Measurements from ENCODE around the gene HCST.

Gene HCST

DNA sequence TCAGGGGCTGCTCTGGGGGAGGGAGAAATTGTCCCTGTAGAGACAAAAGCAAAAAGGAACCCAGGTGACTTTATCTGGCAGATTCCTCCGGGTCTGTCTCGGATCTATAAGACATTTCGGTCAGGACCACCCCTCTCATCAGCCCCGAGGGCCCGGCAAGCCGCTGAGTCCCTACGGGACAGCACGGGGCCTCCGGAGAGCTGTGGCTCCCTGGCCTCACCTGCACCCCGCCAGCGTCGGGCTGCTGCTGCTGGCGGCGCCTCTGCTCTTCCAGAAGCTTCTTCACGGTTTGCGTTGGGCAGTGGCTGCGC, 3.9 kb upstream of the HCST start:
- TF ChIP-seq, protein P1, sequence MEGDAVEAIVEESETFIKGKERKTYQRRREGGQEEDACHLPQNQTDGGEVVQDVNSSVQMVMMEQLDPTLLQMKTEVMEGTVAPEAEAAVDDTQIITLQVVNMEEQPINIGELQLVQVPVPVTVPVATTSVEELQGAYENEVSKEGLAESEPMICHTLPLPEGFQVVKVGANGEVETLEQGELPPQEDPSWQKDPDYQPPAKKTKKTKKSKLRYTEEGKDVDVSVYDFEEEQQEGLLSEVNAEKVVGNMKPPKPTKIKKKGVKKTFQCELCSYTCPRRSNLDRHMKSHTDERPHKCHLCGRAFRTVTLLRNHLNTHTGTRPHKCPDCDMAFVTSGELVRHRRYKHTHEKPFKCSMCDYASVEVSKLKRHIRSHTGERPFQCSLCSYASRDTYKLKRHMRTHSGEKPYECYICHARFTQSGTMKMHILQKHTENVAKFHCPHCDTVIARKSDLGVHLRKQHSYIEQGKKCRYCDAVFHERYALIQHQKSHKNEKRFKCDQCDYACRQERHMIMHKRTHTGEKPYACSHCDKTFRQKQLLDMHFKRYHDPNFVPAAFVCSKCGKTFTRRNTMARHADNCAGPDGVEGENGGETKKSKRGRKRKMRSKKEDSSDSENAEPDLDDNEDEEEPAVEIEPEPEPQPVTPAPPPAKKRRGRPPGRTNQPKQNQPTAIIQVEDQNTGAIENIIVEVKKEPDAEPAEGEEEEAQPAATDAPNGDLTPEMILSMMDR (IDR thresholded peaks at IDR 0.05; ENCODE audit: extremely low read depth, missing control alignments), result no peak

DNA sequence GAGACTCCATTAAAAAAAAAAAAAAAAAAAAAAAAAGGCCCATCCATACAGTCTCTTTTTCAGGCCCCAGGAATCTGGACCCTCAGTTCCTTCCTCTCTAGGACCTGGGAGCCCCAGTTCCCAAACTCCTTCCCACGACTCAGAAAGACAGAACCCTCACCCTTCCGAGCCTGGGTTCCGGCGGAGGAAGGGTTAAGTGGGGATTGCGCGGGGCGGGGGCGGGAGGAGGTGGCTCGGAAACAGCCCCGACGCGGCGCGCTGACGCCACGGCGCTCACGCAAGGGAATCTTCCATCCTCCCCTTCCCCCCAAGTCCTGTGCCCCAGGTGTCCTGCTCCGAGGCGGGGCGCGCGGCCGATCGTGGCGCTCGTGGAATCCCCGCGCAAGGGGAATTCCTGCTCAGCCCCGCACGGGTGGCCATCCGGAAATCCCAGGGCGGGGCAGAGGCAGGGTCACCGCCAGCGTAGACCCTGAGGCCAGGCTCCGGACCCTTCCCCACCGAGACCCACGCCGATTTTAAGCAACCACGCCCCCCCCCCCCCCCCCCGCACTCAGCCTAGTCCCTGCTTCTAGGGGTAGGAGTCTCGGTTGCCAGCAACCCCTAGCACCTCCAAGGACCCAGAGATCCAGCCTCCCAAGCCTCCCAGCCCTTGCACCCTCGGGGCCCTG, 2.6 kb upstream of the HCST start:
- DNase-seq (ENCODE audit: low spot score), result peak; percentile 94
- TF ChIP-seq, protein P1 (IDR thresholded peaks at IDR 0.05; ENCODE audit: extremely low read depth, missing control alignments), result no peak

More for the DNA sequence above, 3.9 kb upstream of the HCST start:
- no peak for DNase-seq (ENCODE audit: low spot score)

DNA sequence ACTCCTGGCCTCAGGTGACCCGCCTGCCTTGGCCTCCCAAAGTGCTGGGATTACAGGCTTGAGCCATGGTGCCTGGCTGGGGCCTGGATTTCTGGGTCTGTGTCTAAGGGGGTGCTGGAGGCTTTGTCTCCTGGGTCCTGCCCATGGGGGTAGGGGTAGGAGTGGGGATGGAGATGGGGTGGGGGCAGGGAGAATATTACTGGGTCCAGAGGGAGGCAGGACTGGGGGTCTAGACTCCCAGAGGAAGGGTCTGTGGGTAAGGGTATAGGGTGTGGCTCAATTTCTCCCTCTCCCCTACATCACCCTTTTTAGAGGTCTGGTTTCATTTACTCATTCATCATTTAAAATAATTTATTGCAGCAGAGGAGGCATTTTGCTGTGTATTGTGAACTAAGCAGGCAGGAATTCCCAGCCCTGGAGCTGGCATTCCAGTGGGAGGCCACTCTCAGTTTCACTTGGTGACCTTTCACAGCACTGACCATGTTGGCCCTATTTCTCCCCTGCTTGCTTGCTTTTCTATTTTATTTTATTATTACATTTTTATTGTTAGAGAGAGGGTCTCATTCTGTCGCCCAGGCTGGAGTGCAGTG, 1.2 kb upstream of the HCST start:
- DNase-seq (ENCODE audit: low spot score), result no peak
- TF ChIP-seq, protein P1 (IDR thresholded peaks at IDR 0.05; ENCODE audit: extremely low read depth, missing control alignments), result no peak

DNA sequence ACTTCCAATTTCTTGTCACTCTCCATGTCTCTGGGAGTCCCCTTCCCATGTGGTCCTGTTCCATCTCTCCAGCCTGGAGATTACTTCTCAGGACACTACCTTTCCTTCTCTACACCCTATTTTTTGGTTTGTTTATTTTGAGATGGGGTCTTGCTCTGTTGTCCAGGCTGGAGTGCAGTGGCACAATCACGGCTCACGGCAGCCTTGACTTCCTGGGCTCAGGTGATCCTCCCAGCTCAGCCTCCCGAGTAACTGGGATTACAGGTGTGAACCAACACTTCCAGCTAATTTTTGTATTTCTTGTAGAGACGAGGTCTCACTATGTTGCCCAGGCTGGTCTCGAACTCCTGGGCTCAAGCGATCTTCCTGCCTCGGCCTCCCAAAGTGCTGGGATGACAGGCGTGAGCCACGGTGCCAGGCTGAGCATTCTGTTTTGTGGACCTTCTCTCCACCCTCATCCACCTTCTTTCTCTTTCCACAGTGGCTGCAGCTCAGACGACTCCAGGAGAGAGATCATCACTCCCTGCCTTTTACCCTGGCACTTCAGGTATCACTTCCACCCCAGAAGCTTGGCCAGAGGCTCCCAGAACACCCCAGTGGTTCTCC, 644 bp downstream of the HCST start:
- TF ChIP-seq, protein P1 (IDR thresholded peaks at IDR 0.05; ENCODE audit: extremely low read depth, missing control alignments), result no peak
- no peak for DNase-seq (ENCODE audit: low spot score)

DNA sequence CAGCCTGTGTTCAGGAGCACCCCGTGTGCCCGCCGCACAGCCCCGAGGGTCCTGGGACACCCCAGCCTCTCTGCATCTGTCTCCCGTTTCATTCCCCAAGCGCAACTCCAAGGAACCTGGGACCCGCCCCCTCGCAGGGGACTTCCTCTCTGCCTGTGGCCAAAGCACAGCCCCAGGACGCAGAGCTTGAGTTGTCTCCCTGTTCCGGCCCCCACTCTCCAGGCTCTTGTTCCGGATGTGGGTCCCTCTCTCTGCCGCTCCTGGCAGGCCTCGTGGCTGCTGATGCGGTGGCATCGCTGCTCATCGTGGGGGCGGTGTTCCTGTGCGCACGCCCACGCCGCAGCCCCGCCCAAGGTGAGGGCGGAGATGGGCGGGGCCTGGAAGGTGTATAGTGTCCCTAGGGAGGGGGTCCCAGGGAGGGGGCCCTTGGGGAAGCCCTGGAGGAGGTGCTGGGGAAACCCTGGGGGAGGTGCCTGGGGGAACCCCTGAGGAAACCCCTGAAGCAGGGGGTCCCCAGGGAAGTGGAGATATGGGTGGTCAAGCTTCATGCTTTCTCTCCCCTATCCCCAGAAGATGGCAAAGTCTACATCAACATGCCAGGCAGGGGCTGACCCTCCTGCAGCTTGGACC, 1.3 kb downstream of the HCST start:
- TF ChIP-seq, protein P1 (IDR thresholded peaks at IDR 0.05; ENCODE audit: extremely low read depth, missing control alignments), result no peak

DNA sequence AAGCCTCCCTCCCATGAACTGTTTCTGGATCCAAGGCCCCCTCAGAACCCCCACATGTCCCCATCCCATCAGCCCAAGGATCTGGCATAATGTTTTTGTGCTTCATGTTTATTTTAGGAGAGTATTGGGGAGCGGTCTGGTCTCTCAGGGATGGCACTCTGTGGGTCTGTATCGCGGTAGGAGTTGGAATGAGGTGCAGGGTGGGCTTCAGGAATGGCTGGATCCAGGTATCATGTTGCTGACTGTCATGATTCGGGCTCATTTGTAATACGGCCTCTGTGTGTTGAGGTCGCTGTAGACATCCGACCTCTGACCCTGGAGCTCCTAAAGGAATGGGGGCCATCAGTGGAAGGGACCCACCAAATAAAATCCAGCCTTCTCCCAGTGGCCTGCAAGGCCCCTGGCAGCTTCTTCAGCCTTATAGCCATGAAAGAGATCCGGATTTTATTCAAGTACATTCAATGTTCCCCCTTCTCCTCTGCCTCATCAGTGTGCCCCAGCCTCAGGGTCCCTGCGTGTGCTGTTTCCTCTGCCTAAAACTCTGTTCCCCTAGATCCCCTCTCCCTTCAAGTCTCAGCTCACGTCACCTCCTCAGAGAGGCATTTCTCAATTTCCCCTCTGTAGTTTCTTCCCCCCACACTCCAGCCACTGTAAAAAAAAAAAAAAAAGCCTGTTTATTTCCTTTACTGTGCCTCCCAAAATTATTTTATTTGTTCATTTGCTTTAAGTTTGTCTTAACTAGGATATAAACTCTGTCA, 2.2 kb downstream of the HCST start:
- TF ChIP-seq, protein P1 (IDR thresholded peaks at IDR 0.05; ENCODE audit: extremely low read depth, missing control alignments), result no peak
- DNase-seq (ENCODE audit: low spot score), result no peak

More for the DNA sequence above, 1.3 kb downstream of the HCST start:
- DNase-seq (ENCODE audit: low spot score), result peak; percentile 74
